IPS DF 6.9 (cell line): Measurements from ENCODE around the gene GAS7.

Experiments
- DNase-seq: peaks from one replicate; pipeline ENCODE4 v3.0.0-alpha.2; 2013; ENCODE audit warnings: low read depth, low spot score
- H3K27ac ChIP-seq: one replicate; pipeline ENCODE4 v1.5.1; 2013; ENCODE audit warnings: low read length, control low read depth
- H3K27me3 ChIP-seq: 2 replicates; pipeline ENCODE4 v1.6.1; 2013; ENCODE audit warnings: mild to moderate bottlenecking, low read length; ENCODE audit not compliant: control insufficient read depth, insufficient read depth
- H3K36me3 ChIP-seq: 2 replicates; pipeline ENCODE4 v1.6.1; 2013; ENCODE audit warnings: low read length; ENCODE audit not compliant: control insufficient read depth, insufficient read depth
- H3K4me1 ChIP-seq: 2 replicates; pipeline ENCODE4 v1.6.1; 2013; ENCODE audit warnings: low read length; ENCODE audit not compliant: control insufficient read depth, insufficient read depth
- H3K4me3 ChIP-seq: 2 replicates; pipeline ENCODE4 v1.5.1; 2013; ENCODE audit warnings: mild to moderate bottlenecking, low read length
- H3K9me3 ChIP-seq: 2 replicates; pipeline ENCODE4 v1.6.1; 2013; ENCODE audit warnings: low read length, inconsistent platforms; ENCODE audit not compliant: control insufficient read depth, insufficient read depth
- WGBS: extraction: QIAGEN DNeasy Blood & Tissue Kit; methylation state at CpG from one replicate; pipeline ENCODE4 v1.1.7; 2013; ENCODE audit warnings: mixed read lengths, missing lambda C conversion rate; ENCODE audit not compliant: insufficient read length, insufficient coverage; 5-methylcytosine and 5-hydroxymethylcytosine counted together

Gene GAS7

GRCh38 chr17:10112962-10113361 lies 85.4 kb downstream of the GAS7 start:
- Histone ChIP-seq H3K4me3 (no peak overlapping the region), H3K4me1 (peaks cover 4% of the 10 kb centered on the region; the same call in 1 of the 2 replicates), H3K27me3 (no peaks in the 10 kb centered on the region), H3K36me3 (no peaks in the 10 kb centered on the region), H3K27ac (no peak overlapping the region), H3K9me3 (no peaks in the 10 kb centered on the region)
- no peak for DNase-seq
- WGBS: no CpG with 5 or more reads among the region's 4 CpGs

GRCh38 chr17:10111907-10112452 lies 86.4 kb downstream of the GAS7 start:
- H3K27ac ChIP-seq: no peak overlapping the region
- H3K9me3 ChIP-seq: no peaks in the 10 kb centered on the region
- no peaks in the 10 kb centered on the region for H3K4me1 ChIP-seq
- no peaks in the 10 kb centered on the region for H3K36me3 ChIP-seq
- no CpG with 5 or more reads among the region's 9 CpGs for WGBS
- DNase-seq: no peak
- no peaks in the 10 kb centered on the region for H3K27me3 ChIP-seq
- H3K4me3 ChIP-seq: no peak overlapping the region

GRCh38 chr17:10109146-10109545 lies 89.3 kb downstream of the GAS7 start:
- no peak for DNase-seq
- no peak overlapping the region for H3K4me3 ChIP-seq
- no peak overlapping the region for H3K27ac ChIP-seq
- no CpG with 5 or more reads among the region's 4 CpGs for WGBS
- no peaks in the 10 kb centered on the region for H3K4me1 ChIP-seq
- no peaks in the 10 kb centered on the region for H3K27me3 ChIP-seq
- no peaks in the 10 kb centered on the region for H3K9me3 ChIP-seq
- H3K36me3 ChIP-seq: no peaks in the 10 kb centered on the region

GRCh38 chr17:10107316-10108165 lies 90.9 kb downstream of the GAS7 start:
- Histone ChIP-seq H3K27ac (no peak overlapping the region), H3K36me3 (no peaks in the 10 kb centered on the region), H3K4me1 (no peaks in the 10 kb centered on the region), H3K9me3 (no peaks in the 10 kb centered on the region), H3K27me3 (no peaks in the 10 kb centered on the region), H3K4me3 (no peak overlapping the region)
- no CpG with 5 or more reads among the region's 11 CpGs for WGBS
- no peak for DNase-seq

GRCh38 chr17:10106067-10106466 lies 92.3 kb downstream of the GAS7 start:
- Histone ChIP-seq H3K36me3 (no peaks in the 10 kb centered on the region), H3K27me3 (no peaks in the 10 kb centered on the region), H3K27ac (no peak overlapping the region), H3K4me3 (no peak overlapping the region), H3K9me3 (no peaks in the 10 kb centered on the region), H3K4me1 (no peaks in the 10 kb centered on the region)
- DNase-seq: no peak
- no CpG with 5 or more reads among the region's 9 CpGs for WGBS

- no peaks in the 10 kb centered on the region for H3K4me1 ChIP-seq
- no CpG with 5 or more reads among the region's 10 CpGs for WGBS
- H3K36me3 ChIP-seq: no peaks in the 10 kb centered on the region
- no peak overlapping the region for H3K4me3 ChIP-seq
- no peaks in the 10 kb centered on the region for H3K9me3 ChIP-seq
- H3K27me3 ChIP-seq: no peaks in the 10 kb centered on the region
- H3K27ac ChIP-seq: no peak overlapping the region
- DNase-seq: no peak
Observed at GRCh38 chr17:10105513-10106001, 92.8 kb downstream of the GAS7 start.

- H3K4me1 ChIP-seq: no peaks in the 10 kb centered on the region
- 100% methylated on average over 1 of the region's 3 CpGs for WGBS
- H3K27ac ChIP-seq: no peak overlapping the region
- H3K4me3 ChIP-seq: no peak overlapping the region
- no peaks in the 10 kb centered on the region for H3K9me3 ChIP-seq
- H3K36me3 ChIP-seq: no peaks in the 10 kb centered on the region
- H3K27me3 ChIP-seq: no peaks in the 10 kb centered on the region
- no peak for DNase-seq
Observed at GRCh38 chr17:10103712-10104111, 94.7 kb downstream of the GAS7 start.

GRCh38 chr17:10102817-10103216 lies 95.6 kb downstream of the GAS7 start:
- no peaks in the 10 kb centered on the region for H3K27me3 ChIP-seq
- DNase-seq: no peak
- H3K36me3 ChIP-seq: no peaks in the 10 kb centered on the region
- H3K9me3 ChIP-seq: no peaks in the 10 kb centered on the region
- no peak overlapping the region for H3K27ac ChIP-seq
- no peaks in the 10 kb centered on the region for H3K4me1 ChIP-seq
- no CpG with 5 or more reads among the region's 8 CpGs for WGBS
- no peak overlapping the region for H3K4me3 ChIP-seq

GRCh38 chr17:10099051-10099571 lies 99.3 kb downstream of the GAS7 start:
- no peaks in the 10 kb centered on the region for H3K27me3 ChIP-seq
- no CpG with 5 or more reads among the region's 8 CpGs for WGBS
- no peak overlapping the region for H3K4me3 ChIP-seq
- no peak overlapping the region for H3K27ac ChIP-seq
- no peaks in the 10 kb centered on the region for H3K36me3 ChIP-seq
- no peaks in the 10 kb centered on the region for H3K4me1 ChIP-seq
- no peaks in the 10 kb centered on the region for H3K9me3 ChIP-seq
- DNase-seq: no peak

GRCh38 chr17:10096596-10096995 lies 101.8 kb downstream of the GAS7 start:
- no CpG with 5 or more reads among the region's 8 CpGs for WGBS
- Histone ChIP-seq H3K4me3 (no peak overlapping the region), H3K36me3 (no peaks in the 10 kb centered on the region), H3K27me3 (no peaks in the 10 kb centered on the region), H3K4me1 (no peaks in the 10 kb centered on the region), H3K27ac (no peak overlapping the region), H3K9me3 (no peaks in the 10 kb centered on the region; the same call in 1 of the 2 replicates)
- DNase-seq: no peak
